ENCODE results near the gene CENPP. TPM values are rescaled to one million over a fixed set of nuclear protein-coding genes. Genes with fewer than 3 reads are reported as not detected.

Gene CENPP
- total RNA-seq, 8 experiments from 2014 or later: 1.7 to 22.3 (median 5.0) TPM

- Histone ChIP-seq H3K4me1 (replicated peaks in 1 of 2) (peaks cover 17 to 19% of the 10 kb centered on the region in 2 donors), H3K27ac (peak overlapping the region; percentile 84 to 96), H3K4me3 (peak overlapping the region; percentile 56 to 92 (median 88))
- 0 to 38% (median 9%) methylated on average over 1 to 9 of the region's 13 CpGs; no CpG with 5 or more reads in 1 of the 10 experiments for WGBS, 10 experiments
- in situ Hi-C loops (cut with MboI; ENCODE audit: low pct_unique_long_range_greater_than_20kb in 2 of 9, low sequenced_read_pairs in 9 of 9, unreplicated experiment in 9 of 9): loop anchor here in 1 of 9 experiments (25.0 kb wide), 1 partner anchor 343 kb away; no protein-coding TSS in a partner anchor
- peak in 4 of 8 experiments; percentile 4 to 14 (median 7) for ATAC-seq (replicated peaks in 6 of 8)
These were observed 31.5 kb upstream of the CENPP start for GRCh38 chr9:92294297-92294676.

DNA sequence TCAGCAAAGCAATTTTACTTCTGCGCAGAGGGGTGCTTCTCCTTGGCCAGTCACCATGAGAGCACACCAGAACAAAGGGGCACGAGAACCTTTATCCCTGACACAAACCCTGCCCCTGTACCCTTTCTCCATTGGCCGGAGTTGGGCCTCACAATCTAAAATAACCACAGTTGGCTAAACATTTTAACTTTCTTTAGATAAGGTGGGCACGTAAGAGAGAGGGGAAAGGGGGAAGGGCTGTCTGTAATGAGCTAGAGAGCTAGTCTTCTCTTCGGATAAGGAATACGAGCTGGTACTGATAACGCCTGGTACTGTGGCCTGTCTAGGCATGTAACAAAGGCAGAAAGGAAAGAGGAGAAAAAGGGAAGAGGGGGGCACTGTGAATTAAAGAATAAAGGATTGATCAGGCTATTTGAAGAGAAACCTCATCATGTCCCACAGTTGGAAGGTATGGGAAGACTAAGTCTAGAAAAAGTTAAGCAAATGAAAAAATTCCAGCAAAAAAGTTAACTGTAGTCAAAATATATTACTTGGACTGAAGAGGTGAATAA, 30.4 kb upstream of the CENPP start:
- H3K27ac ChIP-seq: peak overlapping the region; percentile 20 to 84
- WGBS, 10 experiments: 44 to 100% (median 86%) methylated on average over 1 to 7 of the region's 7 CpGs; no CpG with 5 or more reads in 1 of the 10 experiments

GRCh38 chr9:92295827-92296258, 29.9 kb upstream of the CENPP start:
- WGBS, 10 experiments: 36 to 100% (median 90%) methylated on average over 2 to 3 of the region's 4 CpGs; no CpG with 5 or more reads in 5 of the 10 experiments
- in situ Hi-C loops (cut with MboI; ENCODE audit: low pct_unique_long_range_greater_than_20kb in 2 of 9, low sequenced_read_pairs in 9 of 9, unreplicated experiment in 9 of 9): loop anchor here in 1 of 9 experiments (25.0 kb wide), 1 partner anchor 341 kb away; no protein-coding TSS in a partner anchor
- Histone ChIP-seq H3K4me1 (replicated peaks in 1 of 2) (peaks cover 17 to 19% of the 10 kb centered on the region in 2 donors), H3K4me3 (no peak overlapping the region), H3K27ac (peak overlapping the region in 1 of 2 donors; percentile 38)
- ATAC-seq (replicated peaks in 6 of 8): peak in 1 of 8 experiments; percentile 25

More for the DNA sequence above, 30.4 kb upstream of the CENPP start:
- in situ Hi-C loops (cut with MboI; ENCODE audit: low pct_unique_long_range_greater_than_20kb in 2 of 9, low sequenced_read_pairs in 9 of 9, unreplicated experiment in 9 of 9): loop anchor here in 1 of 9 experiments (25.0 kb wide), 1 partner anchor 342 kb away; no protein-coding TSS in a partner anchor
- no peak for ATAC-seq (replicated peaks in 6 of 8)
- peaks cover 17 to 19% of the 10 kb centered on the region in 2 donors for H3K4me1 ChIP-seq (replicated peaks in 1 of 2)
- no peak overlapping the region for H3K4me3 ChIP-seq

GRCh38 chr9:92297611-92298010, 28.1 kb upstream of the CENPP start:
- WGBS, 10 experiments: 67 to 100% (median 93%) methylated on average over 2 to 3 of the region's 3 CpGs
- Histone ChIP-seq H3K4me1 (replicated peaks in 1 of 2) (peaks cover 12 to 13% of the 10 kb centered on the region in 2 donors), H3K27ac (no peak overlapping the region), H3K4me3 (no peak overlapping the region)
- no peak for ATAC-seq (replicated peaks in 6 of 8)
- in situ Hi-C loops (cut with MboI; ENCODE audit: low pct_unique_long_range_greater_than_20kb in 2 of 9, low sequenced_read_pairs in 9 of 9, unreplicated experiment in 9 of 9): loop anchor here in 1 of 9 experiments (25.0 kb wide), 1 partner anchor 340 kb away; no protein-coding TSS in a partner anchor

GRCh38 chr9:92298036-92298435, 27.7 kb upstream of the CENPP start:
- in situ Hi-C loops (cut with MboI; ENCODE audit: low pct_unique_long_range_greater_than_20kb in 2 of 9, low sequenced_read_pairs in 9 of 9, unreplicated experiment in 9 of 9): loop anchor here in 1 of 9 experiments (25.0 kb wide), 1 partner anchor 339 kb away; no protein-coding TSS in a partner anchor
- H3K27ac ChIP-seq: no peak overlapping the region
- ATAC-seq (replicated peaks in 6 of 8): no peak
- H3K4me3 ChIP-seq: no peak overlapping the region
- 75 to 100% (median 94%) methylated on average over 1 to 3 of the region's 3 CpGs; no CpG with 5 or more reads in 2 of the 10 experiments for WGBS, 10 experiments
- peaks cover 12 to 13% of the 10 kb centered on the region in 2 donors for H3K4me1 ChIP-seq (replicated peaks in 1 of 2)

- Histone ChIP-seq H3K27ac (no peak overlapping the region), H3K4me3 (no peak overlapping the region), H3K4me1 (replicated peaks in 1 of 2) (peaks cover 12 to 13% of the 10 kb centered on the region in 2 donors)
- 17 to 67% (median 54%) methylated on average over 1 of the region's 1 CpG; no CpG with 5 or more reads in 4 of the 10 experiments for WGBS, 10 experiments
- ATAC-seq (replicated peaks in 6 of 8): no peak
- in situ Hi-C loops (cut with MboI; ENCODE audit: low pct_unique_long_range_greater_than_20kb in 2 of 9, low sequenced_read_pairs in 9 of 9, unreplicated experiment in 9 of 9): loop anchor here in 1 of 9 experiments (25.0 kb wide), 1 partner anchor 338 kb away; no protein-coding TSS in a partner anchor
These were observed 26.6 kb upstream of the CENPP start for GRCh38 chr9:92299116-92299515.

GRCh38 chr9:92300936-92301335, 24.8 kb upstream of the CENPP start:
- H3K27ac ChIP-seq: no peak overlapping the region
- peaks cover 0 to 1% of the 10 kb centered on the region in 2 donors for H3K4me1 ChIP-seq (replicated peaks in 1 of 2)
- ATAC-seq (replicated peaks in 6 of 8): no peak
- 17 to 100% (median 75%) methylated on average over 1 of the region's 1 CpG; no CpG with 5 or more reads in 1 of the 10 experiments for WGBS, 10 experiments
- no peak overlapping the region for H3K4me3 ChIP-seq
- in situ Hi-C loops (cut with MboI; ENCODE audit: low pct_unique_long_range_greater_than_20kb in 2 of 9, low sequenced_read_pairs in 9 of 9, unreplicated experiment in 9 of 9): loop anchor here in 2 of 9 experiments (25.0 kb wide), 1 partner anchor 336 kb away; no protein-coding TSS in a partner anchor

- ATAC-seq (replicated peaks in 6 of 8): no peak
- Histone ChIP-seq H3K4me1 (replicated peaks in 1 of 2) (no peaks in the 10 kb centered on the region), H3K27ac (no peak overlapping the region), H3K4me3 (no peak overlapping the region)
- in situ Hi-C loops (cut with MboI; ENCODE audit: low pct_unique_long_range_greater_than_20kb in 2 of 9, low sequenced_read_pairs in 9 of 9, unreplicated experiment in 9 of 9): loop anchor here in 2 of 9 experiments (25.0 kb wide), 1 partner anchor 328 kb away; no protein-coding TSS in a partner anchor
These were observed 16.9 kb upstream of the CENPP start for GRCh38 chr9:92308893-92309292.

DNA sequence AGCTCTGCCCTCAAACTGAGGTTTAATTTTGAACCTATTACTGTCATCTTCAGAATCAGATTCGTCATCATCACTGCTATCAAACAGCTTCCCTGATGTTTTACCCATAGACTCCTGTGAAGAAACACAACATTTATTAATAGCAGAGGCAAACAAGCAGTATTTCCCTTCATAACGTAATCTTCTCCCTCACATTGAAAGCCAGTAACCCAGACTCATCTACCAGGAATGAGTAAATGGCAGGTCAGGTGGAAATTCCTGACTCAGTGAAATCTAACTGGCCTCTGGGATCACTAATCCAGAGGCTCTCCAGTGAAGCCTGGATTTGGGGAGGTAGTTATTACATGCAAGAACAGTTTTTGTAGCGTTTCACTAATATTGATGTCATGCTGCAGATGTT, 15.2 kb upstream of the CENPP start:
- H3K4me3 ChIP-seq: no peak overlapping the region
- in situ Hi-C loops (cut with MboI; ENCODE audit: low pct_unique_long_range_greater_than_20kb in 2 of 9, low sequenced_read_pairs in 9 of 9, unreplicated experiment in 9 of 9): loop anchor here in 2 of 9 experiments (25.0 kb wide), 1 partner anchor 327 kb away; no protein-coding TSS in a partner anchor
- 50 to 100% (median 98%) methylated on average over 1 to 3 of the region's 3 CpGs; no CpG with 5 or more reads in 4 of the 10 experiments for WGBS, 10 experiments
- no peak overlapping the region for H3K27ac ChIP-seq
- ATAC-seq (replicated peaks in 6 of 8): no peak
- no peaks in the 10 kb centered on the region for H3K4me1 ChIP-seq (replicated peaks in 1 of 2)

GRCh38 chr9:92312887-92313623, 12.7 kb upstream of the CENPP start:
- 87 to 100% (median 97%) methylated on average over 2 to 6 of the region's 6 CpGs; no CpG with 5 or more reads in 1 of the 10 experiments for WGBS, 10 experiments
- in situ Hi-C loops (cut with MboI; ENCODE audit: low pct_unique_long_range_greater_than_20kb in 2 of 9, low sequenced_read_pairs in 9 of 9, unreplicated experiment in 9 of 9): loop anchor here in 2 of 9 experiments (25.0 kb wide), 1 partner anchor 324 kb away; no protein-coding TSS in a partner anchor
- no peak for ATAC-seq (replicated peaks in 6 of 8)
- Histone ChIP-seq H3K27ac (no peak overlapping the region), H3K4me3 (no peak overlapping the region), H3K4me1 (replicated peaks in 1 of 2) (no peaks in the 10 kb centered on the region)

DNA sequence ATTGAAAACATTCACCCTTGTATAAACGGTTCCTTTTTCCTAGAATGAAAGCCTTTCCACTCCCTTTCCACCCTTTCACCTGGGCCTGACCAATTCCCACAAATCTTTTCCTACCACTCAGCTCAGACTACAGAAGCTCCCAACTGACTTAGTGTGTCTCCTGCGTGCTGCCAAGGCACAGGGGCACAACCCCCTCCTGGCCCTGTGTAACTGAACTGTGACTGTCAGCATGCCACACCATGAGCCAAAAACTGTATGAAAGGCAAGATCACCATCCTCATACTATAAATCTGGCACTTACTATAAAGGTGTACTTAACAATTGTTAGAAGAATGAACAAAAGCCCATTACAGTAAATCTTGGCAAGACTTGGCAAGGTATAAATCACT, 12.1 kb upstream of the CENPP start:
- Histone ChIP-seq H3K4me1 (replicated peaks in 1 of 2) (no peaks in the 10 kb centered on the region), H3K27ac (no peak overlapping the region), H3K4me3 (no peak overlapping the region)
- no peak for ATAC-seq (replicated peaks in 6 of 8)
- in situ Hi-C loops (cut with MboI; ENCODE audit: low pct_unique_long_range_greater_than_20kb in 2 of 9, low sequenced_read_pairs in 9 of 9, unreplicated experiment in 9 of 9): loop anchor here in 2 of 9 experiments (25.0 kb wide), 1 partner anchor 324 kb away; no protein-coding TSS in a partner anchor
- 0 to 100% (median 85%) methylated on average over 1 to 2 of the region's 2 CpGs for WGBS, 10 experiments

DNA sequence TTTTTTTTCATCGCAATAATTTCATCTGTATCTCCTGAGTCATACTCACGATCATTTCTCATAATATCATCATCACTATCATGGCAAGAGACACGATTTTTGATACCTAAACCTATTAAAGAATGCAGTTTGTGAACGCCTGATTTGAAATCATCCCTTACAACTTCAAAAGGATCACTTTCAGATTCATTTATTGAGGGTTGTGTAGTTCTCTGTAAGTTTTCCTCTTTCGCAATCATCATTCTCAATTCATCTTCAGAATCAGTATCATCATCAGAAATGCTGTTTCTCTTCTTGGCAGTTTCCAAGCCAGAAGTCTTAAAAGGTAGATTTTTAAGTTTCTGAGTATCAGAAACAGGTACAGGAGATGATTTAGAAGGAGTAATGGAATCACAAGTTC, 10.3 kb upstream of the CENPP start:
- ATAC-seq (replicated peaks in 6 of 8): no peak
- WGBS, 10 experiments: 83 to 100% (median 97%) methylated on average over 4 to 5 of the region's 5 CpGs
- no peak overlapping the region for H3K27ac ChIP-seq
- in situ Hi-C loops (cut with MboI; ENCODE audit: low pct_unique_long_range_greater_than_20kb in 2 of 9, low sequenced_read_pairs in 9 of 9, unreplicated experiment in 9 of 9): loop anchor here in 2 of 9 experiments (25.0 kb wide), 1 partner anchor 322 kb away; no protein-coding TSS in a partner anchor
- H3K4me1 ChIP-seq (replicated peaks in 1 of 2): no peaks in the 10 kb centered on the region
- no peak overlapping the region for H3K4me3 ChIP-seq
